GM21367 (cell line): ENCODE results near the gene GPR85.
"Not testable (repeated sequence)": the region's sequence is repeated elsewhere in the genome, so short reads cannot be mapped to it uniquely, and the experiment has no call there.

Experiments
- ATAC-seq: cut with Tn5 transposase; IDR thresholded peaks from one replicate; pipeline ENCODE4 v1.9.1; 2021; ENCODE audit not compliant: unreplicated experiment

The GPR85 gene

GRCh38 chr7:113084496-113085172, 2.0 kb downstream of the GPR85 start:
- no peak for ATAC-seq

- no peak for ATAC-seq
Measured at GRCh38 chr7:113083816-113084495, 2.7 kb downstream of the GPR85 start.

GRCh38 chr7:113083132-113083815, 3.4 kb downstream of the GPR85 start:
- no peak for ATAC-seq

- no peak for ATAC-seq
Measured at GRCh38 chr7:113078331-113078730, 8.3 kb downstream of the GPR85 start.

GRCh38 chr7:113076703-113077102, 9.9 kb downstream of the GPR85 start:
- no peak for ATAC-seq

- no peak for ATAC-seq
Measured at GRCh38 chr7:113071465-113071864, 15.2 kb downstream of the GPR85 start.

- ATAC-seq, result no peak
Measured at GRCh38 chr7:113062499-113062898, 24.1 kb downstream of the GPR85 start.

- no peak for ATAC-seq
Measured at GRCh38 chr7:113060100-113060499, 26.5 kb downstream of the GPR85 start.

GRCh38 chr7:113054938-113055337, 31.7 kb downstream of the GPR85 start:
- no peak for ATAC-seq

- ATAC-seq, result not testable (repeated sequence)
Measured at GRCh38 chr7:113054272-113054671, 32.4 kb downstream of the GPR85 start.

GRCh38 chr7:113049221-113049620, 37.4 kb downstream of the GPR85 start:
- not testable (repeated sequence) for ATAC-seq

GRCh38 chr7:113046453-113046852, 40.2 kb downstream of the GPR85 start:
- ATAC-seq, result no peak

- no peak for ATAC-seq
Measured at GRCh38 chr7:113045379-113045778, 41.2 kb downstream of the GPR85 start.

- no peak for ATAC-seq
Measured at GRCh38 chr7:113044394-113044793, 42.2 kb downstream of the GPR85 start.

- no peak for ATAC-seq
Measured at GRCh38 chr7:113040849-113041248, 45.8 kb downstream of the GPR85 start.

- ATAC-seq, result no peak
Measured at GRCh38 chr7:113033959-113034358, 52.7 kb downstream of the GPR85 start.
